Breast epithelium (tissue), 4 donors: Measurements from ENCODE around the gene RELCH. TPM values are rescaled to one million over a fixed set of nuclear protein-coding genes. Genes with fewer than 3 reads are reported as not detected.
A peak's percentile ranks its signal among the peaks of the same experiment; 100 is the strongest.

Experiments used
- DNase-seq, 2 donors: peaks; one replicate each; pipeline ENCODE4 v3.0.0-alpha.2; 2019; ENCODE audit warnings: low spot score in 2 of 2
- H3K27ac ChIP-seq, 2 donors: fragments of 200-600 bp; sonication (generic) in 1 of 2; one replicate each; pipeline ENCODE4 v1.5.1; 2016 to 2019; ENCODE audit warnings: mild to moderate bottlenecking in 1 of 2
- H3K27me3 ChIP-seq, 2 donors: fragments of 200-600 bp; sonication (generic) in 1 of 2; one replicate each; pipeline versions ENCODE4 v1.5.1 to v1.6.0; 2017 to 2019; ENCODE audit warnings: control low read depth in 1 of 2, mild to moderate bottlenecking in 1 of 2
- H3K36me3 ChIP-seq: fragments of 200-600 bp; one replicate; pipeline ENCODE4 v1.5.1; 2019
- H3K4me1 ChIP-seq, 2 donors: fragments of 200-600 bp; sonication (generic); one replicate each; pipeline ENCODE4 v1.5.1; 2016 to 2019; ENCODE audit warnings: control low read depth in 1 of 2
- H3K4me3 ChIP-seq, 3 donors: fragments of 200-600 bp; sonication (generic); 1 replicate in 2 of 3; 2 replicates in 1 of 3; pipeline ENCODE4 v1.5.1; 2016 to 2019; ENCODE audit warnings: mild to moderate bottlenecking in 3 of 3, moderate library complexity in 2 of 3
- H3K9me3 ChIP-seq, 2 donors: fragments of 200-600 bp; sonication (generic) in 1 of 2; one replicate each; pipeline ENCODE4 v1.5.1; 2016 to 2019; ENCODE audit warnings: control low read depth in 1 of 2
- CTCF ChIP-seq, 3 donors: fragments of 450-650 bp; IDR thresholded peaks; one replicate each; pipeline ENCODE4 v1.5.1; 2016 to 2017; ENCODE audit warnings: antibody characterized with exemption in 3 of 3, mild to moderate bottlenecking in 3 of 3, moderate library complexity in 3 of 3
- POLR2A ChIP-seq: fragments of 450-650 bp; IDR thresholded peaks from one replicate; pipeline ENCODE4 v1.6.1; 2016; ENCODE audit warnings: antibody characterized with exemption, mild to moderate bottlenecking, moderate library complexity
- POLR2AphosphoS5 ChIP-seq, 3 donors: sonication (generic); formaldehyde crosslinking; IDR thresholded peaks; one replicate each; pipeline ENCODE4 v1.6.1; 2017; ENCODE audit warnings: antibody characterized with exemption in 3 of 3
- intact Hi-C: fragments of 100-400 bp; cut with DNase I; formaldehyde crosslinking; loops from one replicate; pipeline ENCODE4 v1.15.1; 2023; ENCODE audit warnings: low total_unique reads
- total RNA-seq, 3 donors: library from RNA; depleted of rRNA; stranded (reverse); fragments of >200 nt; gene quantifications; one replicate each; pipeline ENCODE4 v1.1.0, GENCODE V29; 2016

RELCH gene
- total RNA-seq, 3 donors from 2014 or later, result 33.0 to 69.4 (median 45.9) TPM

GRCh38 chr18:62189208-62189607 is 2.2 kb downstream of the RELCH start:
- Histone ChIP-seq H3K27ac (no peak overlapping the region), H3K4me3 (peak overlapping the region in 2 of 3 donors; percentile 84 to 97), H3K9me3 (no peaks in the 10 kb centered on the region), H3K36me3 (no peaks in the 10 kb centered on the region), H3K4me1 (peaks cover 0 to 6% of the 10 kb centered on the region in 2 donors), H3K27me3 (no peaks in the 10 kb centered on the region)
- DNase-seq, result no peak
- TF ChIP-seq POLR2AphosphoS5 (IDR thresholded peaks at IDR 0.05) (no peak), POLR2A (no peak), CTCF (IDR thresholded peaks at IDR 0.05) (no peak)
- intact Hi-C loops, result loop anchor here (10.0 kb wide), 1 partner anchor 396 kb away; no protein-coding TSS in a partner anchor

- Histone ChIP-seq H3K27ac (no peak overlapping the region), H3K4me3 (no peak overlapping the region), H3K4me1 (no peaks in the 10 kb centered on the region), H3K9me3 (no peaks in the 10 kb centered on the region), H3K36me3 (no peaks in the 10 kb centered on the region), H3K27me3 (no peaks in the 10 kb centered on the region)
- no peak for DNase-seq
- intact Hi-C loops, result no loop called here
- TF ChIP-seq POLR2A (no peak), POLR2AphosphoS5 (IDR thresholded peaks at IDR 0.05) (no peak), CTCF (IDR thresholded peaks at IDR 0.05) (no peak)
These were observed 9.0 kb downstream of the RELCH start for GRCh38 chr18:62196079-62196478.

GRCh38 chr18:62196980-62197379 is 9.9 kb downstream of the RELCH start:
- intact Hi-C loops, result no loop called here
- Histone ChIP-seq H3K36me3 (no peaks in the 10 kb centered on the region), H3K4me1 (no peaks in the 10 kb centered on the region), H3K4me3 (no peak overlapping the region), H3K27me3 (no peaks in the 10 kb centered on the region), H3K27ac (no peak overlapping the region), H3K9me3 (no peaks in the 10 kb centered on the region)
- DNase-seq, result no peak
- TF ChIP-seq CTCF (IDR thresholded peaks at IDR 0.05) (no peak), POLR2A (no peak), POLR2AphosphoS5 (IDR thresholded peaks at IDR 0.05) (no peak)

- no peaks in the 10 kb centered on the region for H3K9me3 ChIP-seq
- intact Hi-C loops, result no loop called here
- H3K27me3 ChIP-seq, result no peaks in the 10 kb centered on the region
These were observed 11.2 kb downstream of the RELCH start for GRCh38 chr18:62198259-62198658.

GRCh38 chr18:62199629-62200028 is 12.6 kb downstream of the RELCH start:
- DNase-seq, result no peak
- intact Hi-C loops, result no loop called here
- TF ChIP-seq POLR2A (no peak), POLR2AphosphoS5 (IDR thresholded peaks at IDR 0.05) (no peak), CTCF (IDR thresholded peaks at IDR 0.05) (no peak)
- no peaks in the 10 kb centered on the region for H3K27me3 ChIP-seq
- no peak overlapping the region for H3K4me3 ChIP-seq
- no peak overlapping the region for H3K27ac ChIP-seq
- no peaks in the 10 kb centered on the region for H3K4me1 ChIP-seq
- no peaks in the 10 kb centered on the region for H3K9me3 ChIP-seq
- no peaks in the 10 kb centered on the region for H3K36me3 ChIP-seq

More at GRCh38 chr18:62198259-62198658, 11.2 kb downstream of the RELCH start:
- Histone ChIP-seq H3K4me3 (no peak overlapping the region), H3K36me3 (no peaks in the 10 kb centered on the region), H3K27ac (no peak overlapping the region), H3K4me1 (no peaks in the 10 kb centered on the region)
- no peak for DNase-seq
- TF ChIP-seq POLR2AphosphoS5 (IDR thresholded peaks at IDR 0.05), result no peak
- no peak for TF ChIP-seq POLR2A
- TF ChIP-seq CTCF (IDR thresholded peaks at IDR 0.05), result no peak
